ENCODE measurements around the gene SPRN.

SPRN gene

DNA sequence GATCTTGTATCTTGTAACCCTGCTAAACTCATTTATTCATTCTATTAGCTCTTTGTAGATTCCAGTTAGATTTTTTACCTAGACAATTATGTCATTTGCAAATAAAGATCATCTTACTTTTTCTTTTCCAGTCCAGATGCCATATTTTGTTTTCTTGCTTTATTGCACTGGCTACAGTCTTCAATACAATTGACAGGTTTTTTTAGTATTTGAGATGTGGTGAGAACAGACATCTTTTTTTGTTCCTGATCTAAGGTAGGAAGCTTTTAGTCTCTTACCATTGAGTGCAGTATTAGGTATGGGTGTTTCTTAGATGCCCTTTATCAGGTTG is 12.1 kb downstream of the SPRN start:
- no peak overlapping the region for H3K4me3 ChIP-seq (ENCODE audit: low read length)
- no peak for TF ChIP-seq ZNF274 (IDR thresholded peaks at IDR 0.05; ENCODE audit: low read depth, low read length)

DNA sequence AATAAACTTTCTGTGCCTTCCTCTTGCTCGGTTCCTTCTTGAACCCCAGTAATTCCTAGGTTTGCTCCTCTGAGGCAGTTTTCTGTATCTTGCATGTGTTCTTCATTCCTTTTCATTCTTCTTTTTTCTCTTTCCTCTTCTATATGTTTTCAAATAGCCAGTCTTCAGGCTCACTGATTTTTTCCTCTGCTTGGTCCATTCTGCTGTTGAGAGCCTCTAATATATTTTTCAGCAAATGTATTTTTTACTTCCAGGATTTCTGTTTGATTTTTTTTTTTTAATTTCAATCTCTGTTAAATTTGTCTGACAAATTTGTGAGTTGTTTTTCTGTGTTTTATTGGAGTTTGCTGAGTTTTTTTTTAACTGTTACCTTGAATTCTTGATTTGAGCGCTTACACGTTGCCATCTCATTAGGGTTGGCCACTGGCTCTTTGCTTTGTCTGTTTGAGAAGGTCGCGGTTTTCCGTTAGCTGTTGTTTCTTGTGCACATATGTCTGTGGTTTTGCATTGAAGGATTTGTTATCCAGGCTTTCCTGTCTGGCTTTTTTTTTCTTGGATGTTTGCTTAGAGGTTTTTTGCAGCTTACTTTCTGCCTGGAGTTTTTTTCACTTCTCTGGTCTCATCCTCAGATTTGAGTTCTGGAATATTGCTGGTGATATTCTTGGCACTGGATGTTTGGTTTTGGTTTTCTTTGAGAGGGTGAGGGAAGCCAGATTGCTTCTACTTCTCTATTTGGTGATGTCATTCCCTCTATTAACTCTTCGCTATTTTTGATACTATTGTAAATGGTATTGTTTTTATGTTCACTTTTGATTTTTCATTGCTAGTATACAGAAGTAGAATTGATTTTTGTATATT is 12.7 kb downstream of the SPRN start:
- no peak for TF ChIP-seq ZNF274 (IDR thresholded peaks at IDR 0.05; ENCODE audit: low read depth, low read length)
- H3K4me3 ChIP-seq (ENCODE audit: low read length), result no peak overlapping the region

DNA sequence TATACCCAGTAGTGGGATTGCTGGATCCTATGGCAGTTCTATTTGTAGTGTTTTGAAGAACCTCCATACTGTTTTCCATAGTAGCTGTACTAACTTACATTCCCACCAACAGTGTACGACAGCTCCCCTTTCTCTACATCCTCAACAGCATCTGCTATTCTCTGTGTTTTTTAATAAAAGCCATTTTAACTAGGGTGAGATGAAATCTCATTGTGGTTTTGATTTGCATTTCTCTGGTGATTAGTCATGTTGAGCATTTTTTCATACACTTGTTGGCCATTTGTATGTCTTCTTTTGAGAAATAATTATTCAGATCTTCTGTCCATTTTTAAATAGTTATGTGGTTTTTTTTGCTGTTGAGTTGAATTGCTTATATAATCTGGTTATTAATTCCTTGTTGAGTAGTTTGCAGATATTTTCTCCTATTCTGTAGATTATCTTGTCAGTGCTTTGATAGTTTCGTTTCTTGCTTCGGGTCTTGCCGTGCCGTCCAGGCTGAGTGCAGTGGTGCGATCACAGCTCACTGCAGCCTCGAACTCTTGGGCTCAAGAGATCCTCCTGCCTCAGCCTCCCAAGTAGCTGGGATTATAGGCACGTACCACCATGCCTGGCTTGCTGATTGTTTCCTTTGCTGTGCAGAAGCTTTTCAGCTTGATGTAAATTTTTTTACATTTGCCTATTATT is 18.4 kb downstream of the SPRN start:
- no peak overlapping the region; the same call in 1 of the 2 replicates for H3K4me3 ChIP-seq (ENCODE audit: low read length)
- no peak for TF ChIP-seq ZNF274 (IDR thresholded peaks at IDR 0.05; ENCODE audit: low read depth, low read length)

DNA sequence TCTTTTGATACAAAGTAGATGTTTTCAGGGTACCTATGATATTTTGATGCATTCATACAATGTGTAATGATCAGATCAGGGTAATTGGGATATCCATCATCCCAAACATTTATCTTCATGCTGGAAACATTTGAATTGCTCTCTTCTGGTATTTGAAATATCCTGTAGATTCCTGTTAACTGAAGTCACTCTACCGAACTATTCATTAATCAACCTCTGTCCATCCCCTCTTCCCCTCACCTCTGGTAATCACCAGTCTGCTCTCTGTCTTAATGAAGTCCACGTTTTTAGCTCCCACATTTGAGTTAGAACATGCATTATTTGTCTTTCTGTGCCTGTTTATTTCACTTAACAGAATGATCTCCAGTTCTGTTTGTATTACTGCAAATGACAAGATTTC is 19.2 kb downstream of the SPRN start:
- no peak overlapping the region for H3K4me3 ChIP-seq (ENCODE audit: low read length)
- TF ChIP-seq ZNF274 (IDR thresholded peaks at IDR 0.05; ENCODE audit: low read depth, low read length), result no peak

DNA sequence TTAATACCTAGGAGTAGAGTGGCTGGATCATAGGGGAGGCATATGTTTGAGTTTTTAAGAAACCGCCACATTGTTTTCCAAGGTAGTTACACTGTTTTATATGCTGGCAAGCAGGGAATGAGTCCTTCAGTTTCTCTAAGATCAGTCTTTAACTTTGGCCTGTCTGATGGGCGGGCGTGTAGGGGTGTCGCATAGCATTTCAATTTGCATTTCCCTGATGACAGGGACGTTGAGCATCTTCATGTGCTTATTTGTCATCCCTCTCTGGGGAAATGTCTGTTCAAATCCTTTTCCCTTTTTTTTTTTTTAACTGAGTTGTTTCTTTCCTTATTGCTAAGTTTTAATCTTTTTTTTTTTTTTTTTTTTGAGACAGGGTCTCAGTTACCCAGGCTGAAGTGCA is 20.6 kb downstream of the SPRN start:
- no peak for TF ChIP-seq ZNF274 (IDR thresholded peaks at IDR 0.05; ENCODE audit: low read depth, low read length)
- no peak overlapping the region for H3K4me3 ChIP-seq (ENCODE audit: low read length)

DNA sequence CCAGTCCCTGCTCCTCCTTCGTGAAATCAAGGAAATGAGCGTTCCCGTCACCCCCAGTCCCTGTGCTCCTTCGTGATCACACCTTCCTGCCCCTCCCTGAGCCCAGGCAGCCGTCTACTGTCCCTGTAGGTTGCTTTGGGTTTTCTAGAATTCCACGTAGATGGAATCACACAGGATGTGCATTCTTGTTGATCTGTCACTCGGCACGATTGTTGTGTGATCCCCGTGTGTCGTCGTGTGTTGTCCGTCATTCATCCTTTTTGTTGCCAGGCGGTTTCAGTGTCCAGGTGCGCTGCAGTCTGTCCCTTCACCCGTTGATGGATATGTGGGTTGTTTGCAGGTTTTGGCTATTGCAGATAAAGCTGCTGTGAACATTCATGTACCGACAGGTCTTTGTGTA is 21.1 kb downstream of the SPRN start:
- TF ChIP-seq ZNF274 (IDR thresholded peaks at IDR 0.05; ENCODE audit: low read depth, low read length), result no peak

DNA sequence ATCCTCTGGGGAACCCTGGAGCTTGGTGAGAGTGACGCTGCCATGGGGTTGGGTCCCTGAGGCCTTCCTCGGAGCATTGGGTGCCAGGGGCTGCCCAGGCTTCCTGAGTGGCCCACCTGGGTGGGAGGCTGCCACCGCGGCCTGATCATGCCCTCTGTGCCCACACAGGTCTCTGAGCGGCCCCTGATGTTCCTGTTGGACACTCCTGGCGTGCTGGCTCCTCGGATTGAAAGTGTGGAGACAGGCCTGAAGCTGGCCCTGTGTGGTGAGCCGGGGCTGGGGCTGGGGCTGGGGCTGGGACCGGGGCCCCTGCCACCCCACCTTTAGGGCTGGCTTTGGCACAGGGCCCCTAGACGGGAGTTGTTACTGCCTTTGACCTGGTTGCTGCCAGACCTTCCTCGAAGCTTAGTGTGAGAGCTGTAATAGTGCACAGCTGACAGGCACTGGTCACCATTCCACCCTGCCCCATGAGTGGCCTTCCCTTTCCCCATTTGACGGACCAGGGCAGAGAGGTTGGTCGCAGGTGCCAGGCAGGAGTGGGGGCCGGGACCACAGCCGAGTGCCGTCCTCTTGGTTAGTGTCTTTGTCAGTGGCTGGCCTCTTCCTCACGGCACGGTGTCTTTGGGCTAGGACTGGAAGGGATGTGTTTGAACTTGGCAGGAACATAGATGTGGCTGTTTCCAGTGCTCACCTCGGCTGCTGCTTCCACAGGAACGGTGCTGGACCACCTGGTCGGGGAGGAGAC is 22.3 kb downstream of the SPRN start:
- no peak overlapping the region for H3K4me3 ChIP-seq (ENCODE audit: low read length)
- TF ChIP-seq ZNF274 (IDR thresholded peaks at IDR 0.05; ENCODE audit: low read depth, low read length), result no peak

More for the DNA sequence above, 21.1 kb downstream of the SPRN start:
- H3K4me3 ChIP-seq (ENCODE audit: low read length), result no peak overlapping the region

DNA sequence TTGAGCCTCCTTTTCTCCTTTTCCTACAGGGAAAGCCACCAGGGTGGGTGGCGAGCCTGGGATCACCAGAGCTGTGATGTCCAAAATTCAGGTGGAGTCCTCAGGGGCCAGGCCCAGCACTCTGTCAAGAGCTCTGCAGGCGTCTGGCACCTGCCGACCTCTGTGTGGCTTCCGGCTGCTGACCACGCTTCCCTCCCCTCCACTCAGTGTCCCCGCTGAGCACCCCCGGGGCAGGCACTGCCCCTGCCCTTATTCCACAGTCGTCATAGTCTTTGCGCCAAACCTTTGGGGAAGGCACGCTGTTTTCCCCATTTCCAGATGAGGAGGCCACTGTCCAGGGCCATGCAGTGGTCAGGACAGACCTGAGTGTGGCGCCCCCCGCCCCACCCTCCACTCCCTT is 22.9 kb downstream of the SPRN start:
- TF ChIP-seq ZNF274 (IDR thresholded peaks at IDR 0.05; ENCODE audit: low read depth, low read length), result no peak
- no peak overlapping the region; the same call in 1 of the 2 replicates for H3K4me3 ChIP-seq (ENCODE audit: low read length)

DNA sequence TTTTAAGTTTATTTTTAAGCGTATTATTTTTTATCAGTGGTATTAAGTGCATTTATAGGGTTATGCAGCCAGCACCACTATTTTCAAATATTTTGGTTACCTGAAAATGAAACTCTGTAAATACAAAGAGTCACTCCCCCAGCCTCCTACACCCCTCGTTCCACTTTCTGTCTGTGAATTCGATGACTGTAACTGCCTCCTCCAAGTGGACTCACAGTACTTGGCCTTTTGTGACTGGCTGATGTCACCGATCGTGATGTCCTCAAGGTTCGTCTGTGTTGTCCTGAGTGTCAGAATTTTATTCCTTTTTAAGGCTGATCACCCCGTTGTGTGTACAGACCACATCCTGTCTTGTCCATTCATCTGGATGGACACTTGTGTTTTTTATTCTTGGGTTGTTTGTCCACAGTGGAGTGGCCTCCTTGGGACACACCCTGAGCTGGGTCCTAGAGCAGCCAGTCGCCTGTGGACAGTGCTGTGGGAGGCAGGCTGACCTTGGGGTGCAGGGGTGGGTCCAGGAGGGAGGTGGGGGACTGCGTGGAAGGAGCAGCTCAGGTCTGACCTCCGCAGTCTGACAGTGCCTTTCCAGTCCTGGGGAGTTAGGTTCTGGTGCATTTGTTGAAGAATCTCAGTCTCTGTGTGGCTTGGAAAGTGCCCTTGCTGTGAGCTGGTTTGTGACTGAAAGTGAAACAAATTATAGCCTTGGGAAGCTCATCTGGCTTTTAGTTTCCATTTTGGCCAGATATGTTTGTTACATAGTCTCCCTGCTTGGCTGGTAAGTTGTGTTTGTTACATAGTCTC is 23.6 kb downstream of the SPRN start:
- no peak for TF ChIP-seq ZNF274 (IDR thresholded peaks at IDR 0.05; ENCODE audit: low read depth, low read length)
- H3K4me3 ChIP-seq (ENCODE audit: low read length), result peak overlapping the region; percentile 48; the same call in 1 of the 2 replicates

DNA sequence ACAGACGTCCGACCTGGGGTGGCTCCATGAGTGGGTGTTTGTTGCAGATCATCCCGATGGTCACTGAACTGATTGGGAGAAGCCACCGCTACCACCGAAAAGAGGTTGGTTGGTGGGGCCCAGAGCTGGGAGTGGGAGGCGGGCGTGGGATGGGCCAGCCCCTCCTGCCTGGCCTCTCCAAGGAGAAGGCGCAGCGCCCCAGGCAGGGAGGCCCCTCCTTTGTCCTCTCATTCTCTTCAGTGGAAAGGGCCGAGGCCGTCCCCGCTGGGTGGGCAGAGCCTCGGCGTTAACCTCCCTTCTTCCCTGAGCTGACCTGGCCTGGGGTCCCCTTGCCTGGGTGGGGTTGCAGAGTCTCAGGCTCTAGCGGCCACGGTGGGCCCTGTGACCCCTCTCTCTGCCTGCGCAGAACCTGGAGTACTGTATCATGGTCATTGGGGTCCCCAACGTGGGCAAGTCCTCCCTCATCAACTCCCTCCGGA is 25.3 kb downstream of the SPRN start:
- no peak overlapping the region for H3K4me3 ChIP-seq (ENCODE audit: low read length)
- TF ChIP-seq ZNF274 (IDR thresholded peaks at IDR 0.05; ENCODE audit: low read depth, low read length), result no peak

DNA sequence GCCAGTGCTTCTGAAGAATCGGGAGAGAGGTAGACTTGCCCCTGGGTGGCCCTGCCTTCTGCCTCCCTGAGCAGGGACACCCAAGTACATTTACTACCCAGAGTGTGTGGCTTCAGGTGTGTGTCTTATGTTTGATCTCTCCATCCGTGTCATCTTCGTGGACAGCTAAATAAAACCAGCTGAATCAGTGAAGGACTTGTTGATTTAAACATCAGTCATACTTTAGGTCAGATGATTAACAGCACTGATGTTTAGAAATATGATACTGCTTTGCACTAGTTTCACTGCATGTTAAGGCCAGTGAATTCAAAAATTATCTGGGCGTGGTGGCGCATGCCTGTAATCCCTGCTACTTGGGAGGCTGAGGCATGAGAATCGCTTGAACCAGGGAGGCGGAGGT is 26.5 kb downstream of the SPRN start:
- H3K4me3 ChIP-seq (ENCODE audit: low read length), result no peak overlapping the region
- no peak for TF ChIP-seq ZNF274 (IDR thresholded peaks at IDR 0.05; ENCODE audit: low read depth, low read length)

DNA sequence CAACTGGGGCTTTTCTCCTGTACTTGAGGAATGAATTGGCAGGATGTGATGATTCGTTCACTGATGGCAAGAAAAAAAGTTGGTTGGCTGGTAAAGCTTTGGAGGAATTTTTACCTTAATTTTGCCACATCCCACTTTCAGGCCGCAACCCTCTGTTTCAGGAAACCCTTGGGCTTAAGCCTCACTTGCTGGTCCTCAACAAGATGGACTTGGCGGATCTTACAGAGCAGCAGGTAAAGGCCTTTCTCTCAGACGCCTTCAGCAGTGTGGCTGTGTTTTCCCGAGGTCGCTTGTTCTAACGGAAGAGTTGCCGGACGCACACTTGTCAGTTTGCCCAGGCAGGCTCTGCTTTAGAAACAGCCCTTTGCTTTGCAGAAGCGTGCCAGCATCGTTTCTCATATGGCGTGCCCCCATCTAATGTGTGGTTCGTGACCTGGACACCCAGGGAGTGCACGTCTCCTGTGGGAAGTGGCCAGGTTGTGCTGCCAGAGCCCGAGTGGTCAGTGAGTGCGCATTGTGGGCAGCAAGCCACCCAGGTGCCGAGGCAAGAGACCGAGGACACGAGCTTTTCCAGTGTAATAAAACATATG is 28.3 kb downstream of the SPRN start:
- H3K4me3 ChIP-seq (ENCODE audit: low read length), result no peak overlapping the region
- no peak for TF ChIP-seq ZNF274 (IDR thresholded peaks at IDR 0.05; ENCODE audit: low read depth, low read length)

DNA sequence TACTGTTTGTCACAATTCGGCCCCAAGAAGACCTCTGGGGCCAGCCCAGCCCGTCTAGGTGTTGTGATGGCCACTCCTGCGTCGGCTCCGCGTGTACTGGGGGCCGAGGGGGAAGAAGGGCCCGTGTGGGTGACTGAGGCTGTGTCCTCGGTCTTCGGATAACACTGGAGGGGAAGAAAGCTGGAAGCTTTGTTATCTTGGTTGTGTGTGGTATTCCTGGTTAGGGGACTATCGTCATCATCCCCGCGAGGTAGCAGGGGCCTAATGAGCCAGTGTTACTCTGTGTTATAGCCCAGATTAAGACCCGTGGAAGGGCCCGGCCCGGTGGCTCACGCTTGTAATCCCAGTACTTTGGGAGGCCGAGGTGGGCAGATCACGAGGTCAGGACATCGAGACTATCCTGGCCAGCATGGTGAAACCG is 29.6 kb downstream of the SPRN start:
- H3K4me3 ChIP-seq (ENCODE audit: low read length), result peak overlapping the region; percentile 85
- TF ChIP-seq ZNF274 (IDR thresholded peaks at IDR 0.05; ENCODE audit: low read depth, low read length), result no peak
